Measurements from ENCODE around the gene LCN6. TPM values are rescaled to one million over a fixed set of nuclear protein-coding genes. Genes with fewer than 3 reads are reported as not detected.

LCN6 gene
- total RNA-seq, 2 experiments from 2014 or later = not detected

DNA sequence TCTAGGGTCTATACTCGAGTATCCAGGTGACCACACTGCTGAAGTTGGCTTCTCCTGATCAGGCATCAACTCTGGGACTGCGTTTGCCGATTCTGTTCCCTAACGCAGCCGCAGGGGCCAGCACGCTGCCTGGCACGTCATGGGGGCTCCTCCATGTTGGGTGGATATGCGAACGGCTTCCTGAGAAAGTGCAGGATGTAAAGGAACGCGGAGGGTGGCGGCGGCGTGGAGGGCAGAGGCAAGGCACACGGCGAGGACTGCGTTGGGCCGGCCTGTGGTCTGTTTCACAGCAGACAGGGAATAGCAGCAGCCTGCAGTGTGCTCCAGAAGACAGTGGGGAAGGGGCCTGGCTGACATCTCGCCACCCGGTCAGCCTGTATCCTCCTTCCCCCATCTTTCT is 9.4 kb downstream of the LCN6 start:
- Histone ChIP-seq H3K9me3 (ENCODE audit: control insufficient read depth in 1 of 2, insufficient read depth in 1 of 2, low read length in 2 of 2) (peaks cover 0 to 25% of the 10 kb centered on the region in 2 experiments), H3K27me3 (ENCODE audit: control insufficient read depth in 1 of 2, insufficient read depth in 2 of 2, low read length in 2 of 2) (peaks cover 9 to 14% of the 10 kb centered on the region in 2 experiments), H3K27ac (ENCODE audit: low read depth in 1 of 2, low read length in 2 of 2) (no peak overlapping the region), H3K4me1 (ENCODE audit: insufficient read depth, low read length) (peaks cover 19% of the 10 kb centered on the region), H3K36me3 (ENCODE audit: insufficient read depth, low read length) (no peaks in the 10 kb centered on the region), H3K4me3 (ENCODE audit: low read length) (no peak overlapping the region)
- POLR2A ChIA-PET = no interaction called here
- DNase-seq = no peak
- no peak overlapping the region for H3K27ac Mint-ChIP-seq
- no peaks in the 10 kb centered on the region for H3K27me3 Mint-ChIP-seq
- ATAC-seq (ENCODE audit: poor library complexity) = no peak
- H3K4me3 Mint-ChIP-seq = no peak overlapping the region
- H3K36me3 Mint-ChIP-seq (ENCODE audit: low read depth) = no peaks in the 10 kb centered on the region
- CTCF ChIA-PET = no interaction called here
- intact Hi-C loops (cut with DNase I, micrococcal nuclease) = no loop called here
- no peaks in the 10 kb centered on the region for H3K4me1 Mint-ChIP-seq (ENCODE audit: low read depth)
- no peaks in the 10 kb centered on the region for H3K9me3 Mint-ChIP-seq
- TF ChIP-seq, protein P1, sequence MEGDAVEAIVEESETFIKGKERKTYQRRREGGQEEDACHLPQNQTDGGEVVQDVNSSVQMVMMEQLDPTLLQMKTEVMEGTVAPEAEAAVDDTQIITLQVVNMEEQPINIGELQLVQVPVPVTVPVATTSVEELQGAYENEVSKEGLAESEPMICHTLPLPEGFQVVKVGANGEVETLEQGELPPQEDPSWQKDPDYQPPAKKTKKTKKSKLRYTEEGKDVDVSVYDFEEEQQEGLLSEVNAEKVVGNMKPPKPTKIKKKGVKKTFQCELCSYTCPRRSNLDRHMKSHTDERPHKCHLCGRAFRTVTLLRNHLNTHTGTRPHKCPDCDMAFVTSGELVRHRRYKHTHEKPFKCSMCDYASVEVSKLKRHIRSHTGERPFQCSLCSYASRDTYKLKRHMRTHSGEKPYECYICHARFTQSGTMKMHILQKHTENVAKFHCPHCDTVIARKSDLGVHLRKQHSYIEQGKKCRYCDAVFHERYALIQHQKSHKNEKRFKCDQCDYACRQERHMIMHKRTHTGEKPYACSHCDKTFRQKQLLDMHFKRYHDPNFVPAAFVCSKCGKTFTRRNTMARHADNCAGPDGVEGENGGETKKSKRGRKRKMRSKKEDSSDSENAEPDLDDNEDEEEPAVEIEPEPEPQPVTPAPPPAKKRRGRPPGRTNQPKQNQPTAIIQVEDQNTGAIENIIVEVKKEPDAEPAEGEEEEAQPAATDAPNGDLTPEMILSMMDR (IDR thresholded peaks at IDR 0.05) = no peak

DNA sequence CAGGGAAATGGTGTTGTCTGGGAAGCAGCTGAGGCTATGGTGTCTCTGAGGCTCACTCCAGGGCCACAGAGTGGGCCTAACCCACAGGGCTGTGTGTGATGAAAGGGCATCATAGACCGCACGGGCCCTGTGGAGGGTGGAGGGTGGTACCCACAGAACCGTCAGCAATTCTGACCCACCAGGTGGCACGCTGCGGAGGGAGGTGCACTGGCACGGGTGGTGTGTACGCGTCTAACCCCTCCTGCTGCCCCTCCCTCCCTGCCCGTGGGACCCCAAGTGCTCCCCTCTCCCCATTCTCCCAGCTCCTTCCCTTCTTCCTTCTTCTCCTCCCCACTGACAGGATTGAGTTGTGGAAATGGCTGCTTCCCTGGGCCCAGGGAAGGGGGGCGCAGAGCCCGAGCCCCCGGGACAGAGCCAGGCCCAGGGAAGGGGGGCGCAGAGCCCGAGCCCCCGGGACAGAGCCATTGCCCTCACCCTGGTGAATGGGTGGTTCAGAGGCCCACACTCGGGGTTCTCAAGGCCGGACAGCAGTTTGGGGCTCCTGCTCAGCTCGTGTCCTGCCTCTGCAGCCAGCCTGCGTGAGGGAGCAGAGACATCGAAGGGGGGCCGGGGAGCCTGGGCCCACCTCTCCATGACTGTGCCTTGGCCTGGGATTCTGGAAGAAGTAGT is 12.4 kb downstream of the LCN6 start:
- Histone ChIP-seq H3K4me1 (ENCODE audit: insufficient read depth, low read length) (peaks cover 2% of the 10 kb centered on the region), H3K27me3 (ENCODE audit: control insufficient read depth in 1 of 2, insufficient read depth in 2 of 2, low read length in 2 of 2) (no peaks in the 10 kb centered on the region), H3K4me3 (ENCODE audit: low read length) (no peak overlapping the region), H3K9me3 (ENCODE audit: control insufficient read depth in 1 of 2, insufficient read depth in 1 of 2, low read length in 2 of 2) (peaks cover 0 to 3% of the 10 kb centered on the region in 2 experiments), H3K36me3 (ENCODE audit: insufficient read depth, low read length) (no peaks in the 10 kb centered on the region), H3K27ac (ENCODE audit: low read depth in 1 of 2, low read length in 2 of 2) (no peak overlapping the region)
- no peaks in the 10 kb centered on the region for H3K36me3 Mint-ChIP-seq (ENCODE audit: low read depth)
- H3K4me1 Mint-ChIP-seq (ENCODE audit: low read depth) = no peaks in the 10 kb centered on the region
- H3K27ac Mint-ChIP-seq = no peak overlapping the region
- H3K9me3 Mint-ChIP-seq = no peaks in the 10 kb centered on the region
- no peaks in the 10 kb centered on the region for H3K27me3 Mint-ChIP-seq
- CTCF ChIA-PET = no interaction called here
- intact Hi-C loops (cut with DNase I, micrococcal nuclease) = no loop called here
- POLR2A ChIA-PET = no interaction called here
- ATAC-seq (ENCODE audit: poor library complexity) (no peak), DNase-seq (no peak)
- TF ChIP-seq, protein P1 (IDR thresholded peaks at IDR 0.05) = no peak
- H3K4me3 Mint-ChIP-seq = no peak overlapping the region

GRCh38 chr9:136734837-136735496 is 13.4 kb downstream of the LCN6 start:
- Histone ChIP-seq H3K27me3 (ENCODE audit: control insufficient read depth in 1 of 2, insufficient read depth in 2 of 2, low read length in 2 of 2) (no peaks in the 10 kb centered on the region), H3K4me1 (ENCODE audit: insufficient read depth, low read length) (no peaks in the 10 kb centered on the region), H3K4me3 (ENCODE audit: low read length) (no peak overlapping the region), H3K9me3 (ENCODE audit: control insufficient read depth in 1 of 2, insufficient read depth in 1 of 2, low read length in 2 of 2) (no peaks in the 10 kb centered on the region), H3K36me3 (ENCODE audit: insufficient read depth, low read length) (no peaks in the 10 kb centered on the region), H3K27ac (ENCODE audit: low read depth in 1 of 2, low read length in 2 of 2) (no peak overlapping the region)
- intact Hi-C loops (cut with DNase I, micrococcal nuclease) = no loop called here
- Mint-ChIP-seq H3K4me3 (no peak overlapping the region), H3K27me3 (no peaks in the 10 kb centered on the region), H3K27ac (no peak overlapping the region), H3K36me3 (ENCODE audit: low read depth) (no peaks in the 10 kb centered on the region), H3K4me1 (ENCODE audit: low read depth) (no peaks in the 10 kb centered on the region), H3K9me3 (no peaks in the 10 kb centered on the region)
- DNase-seq (no peak), ATAC-seq (ENCODE audit: poor library complexity) (no peak)
- CTCF ChIA-PET = no interaction called here
- POLR2A ChIA-PET = no interaction called here
- TF ChIP-seq, protein P1 (IDR thresholded peaks at IDR 0.05) = no peak
